Kidney (tissue), 14 donors: ENCODE measurements around the gene SOHLH1. TPM values are rescaled to one million over a fixed set of nuclear protein-coding genes. Genes with fewer than 3 reads are reported as not detected.

ENCODE experiments used
- DNase-seq, 5 donors: peaks; one replicate each; pipeline ENCODE4 v3.0.0-alpha.2; 2013 to 2020
- FAIRE-seq: peaks from 2 replicates; lab custom pipeline; 2012; peaks lifted over from hg19 to GRCh38; lab: Jason Lieb, UNC
- H3K27ac ChIP-seq, 2 donors: one replicate each; pipeline ENCODE4 v1.7.0; 2013; ENCODE audit warnings: low read depth in 2 of 2, low read length in 2 of 2, inconsistent platforms in 1 of 2
- H3K27me3 ChIP-seq: one replicate; pipeline ENCODE4 v1.7.1; 2013; ENCODE audit warnings: low read length, inconsistent platforms; ENCODE audit not compliant: control insufficient read depth, insufficient read depth
- H3K36me3 ChIP-seq, 3 donors: one replicate each; pipeline versions ENCODE4 v1.7.0 to v1.7.1; 2013; ENCODE audit warnings: low read length in 3 of 3, control low read depth in 1 of 3, inconsistent platforms in 1 of 3; ENCODE audit not compliant: insufficient read depth in 3 of 3, control insufficient read depth in 2 of 3
- H3K4me1 ChIP-seq, 3 donors: one replicate each; pipeline versions ENCODE4 v1.7.0 to v1.7.1; 2013; ENCODE audit warnings: low read length in 3 of 3, inconsistent platforms in 1 of 3, low read depth in 1 of 3; ENCODE audit not compliant: control insufficient read depth in 2 of 3, insufficient read depth in 2 of 3
- H3K4me3 ChIP-seq, 3 donors: one replicate each; pipeline versions ENCODE4 v1.7.0 to v1.8.1; 2013; ENCODE audit warnings: low read length in 3 of 3, control low read depth in 1 of 3, inconsistent platforms in 1 of 3
- H3K9ac ChIP-seq, 3 donors: one replicate each; pipeline versions ENCODE4 v1.7.0 to v1.7.1; 2013; ENCODE audit warnings: low read length in 3 of 3, control low read depth in 1 of 3, inconsistent platforms in 1 of 3
- H3K9me3 ChIP-seq, 3 donors: one replicate each; pipeline versions ENCODE4 v1.7.0 to v1.7.1; 2013; ENCODE audit warnings: low read length in 3 of 3, control low read depth in 1 of 3, inconsistent platforms in 1 of 3; ENCODE audit not compliant: control insufficient read depth in 2 of 3, insufficient read depth in 1 of 3
- CTCF ChIP-seq: IDR thresholded peaks from 3 replicates; pipeline ENCODE4 v1.5.1; 2012; ENCODE audit warnings: mild to moderate bottlenecking, moderate library complexity, borderline replicate concordance; ENCODE audit not compliant: insufficient read depth; ENCODE audit errors: extremely low read depth
- intact Hi-C: fragments of 100-400 bp; cut with DNase I; formaldehyde crosslinking; loops from one replicate; pipeline ENCODE4 v1.11.1; 2022
- polyA plus RNA-seq: library from polyadenylated mRNA; stranded (reverse); fragments of 350-450 nt; fragmentation: Illumina TruSeq; extraction: RNeasy Lipid Tissue Mini Kit (QIAGEN cat#74804); gene quantifications from one replicate; pipeline ENCODE4 v1.2.3, GENCODE V29; 2014; ENCODE audit warnings: low read depth, low replicate concordance; ENCODE audit not compliant: insufficient read depth
- total RNA-seq: library from RNA; stranded (reverse); fragmentation: NEBNext Ultra II Directional; extraction: Animal tissue kit (Norgen Biotek cat#: 25700); gene quantifications from one replicate; pipeline ENCODE4 v1.2.1, GENCODE V29; 2021
- donor health status: control.
- donor health status: control.
- donor health status: control.
- donor health status: control.
- donor health status: control.
- donor health status: DM: yes; HTN: yes; CAD: no.
- donor health status: Normal renal cell carcinoma (clear cell type).

Gene SOHLH1
- total and polyA plus RNA-seq, 2 donors from 2014 or later: not detected

GRCh38 chr9:135681161-135681560 is 18.1 kb downstream of the SOHLH1 start:
- Histone ChIP-seq H3K4me3 (no peak overlapping the region), H3K9ac (no peak overlapping the region), H3K36me3 (no peaks in the 10 kb centered on the region), H3K27me3 (no peaks in the 10 kb centered on the region), H3K4me1 (no peaks in the 10 kb centered on the region), H3K27ac (no peak overlapping the region), H3K9me3 (no peaks in the 10 kb centered on the region)
- DNase-seq (peak in 1 of 5 donors; percentile 67), FAIRE-seq (no peak)
- no peak for TF ChIP-seq CTCF
- intact Hi-C loops: no loop called here

- intact Hi-C loops: no loop called here
- no peak for TF ChIP-seq CTCF
- Histone ChIP-seq H3K27ac (no peak overlapping the region), H3K4me3 (no peak overlapping the region), H3K27me3 (no peaks in the 10 kb centered on the region), H3K9ac (no peak overlapping the region), H3K4me1 (no peaks in the 10 kb centered on the region), H3K36me3 (no peaks in the 10 kb centered on the region), H3K9me3 (no peaks in the 10 kb centered on the region)
- FAIRE-seq (no peak), DNase-seq (no peak)
Measured at GRCh38 chr9:135680056-135680455, 19.2 kb downstream of the SOHLH1 start.

GRCh38 chr9:135678236-135679017 is 20.9 kb downstream of the SOHLH1 start:
- Histone ChIP-seq H3K9ac (no peak overlapping the region), H3K27ac (no peak overlapping the region), H3K36me3 (no peaks in the 10 kb centered on the region), H3K9me3 (no peaks in the 10 kb centered on the region), H3K27me3 (no peaks in the 10 kb centered on the region), H3K4me1 (no peaks in the 10 kb centered on the region), H3K4me3 (no peak overlapping the region)
- FAIRE-seq (no peak), DNase-seq (peak in 1 of 5 donors; percentile 64)
- intact Hi-C loops: no loop called here
- TF ChIP-seq CTCF: no peak
